GM12878 (cell line): ENCODE measurements around the gene AKAP13. TPM values are rescaled to one million over a fixed set of nuclear protein-coding genes. Genes with fewer than 3 reads are reported as not detected.

Experiments used
- ATAC-seq: fragments of 200-7000 bp; cut with Tn5 transposase; 3 replicates; pipeline ENCODE4 v1.9.1; 2020; ENCODE audit warnings: mild to moderate bottlenecking, moderate library complexity
- BruUV-seq: library from RNA; stranded (reverse); fragments of 400-500 nt; replicated peaks from 2 replicates; lab custom pipeline; 2021; lab: Mats Ljungman, UMichigan
- CTCF ChIA-PET: fragments of 300-600 bp; sonication (Branson Sonifier 250); formaldehyde crosslinking; extraction: SDS; loops from one replicate; lab custom pipeline; 2021; ENCODE audit warnings: inconsistent platforms; lab: Yijun Ruan, JAX
- POLR2A ChIA-PET: fragments of 350-600 bp; formaldehyde crosslinking; extraction: SDS; loops from one replicate; lab custom pipeline; 2021; ENCODE audit warnings: inconsistent platforms; lab: Charles Lee
- RAD21 ChIA-PET: fragments of 300-600 bp; sonication (Branson Sonifier 250); formaldehyde crosslinking; loops from one replicate; lab custom pipeline; 2023; ENCODE audit warnings: antibody characterized with exemption; ENCODE audit not compliant: unreplicated experiment; lab: Charles Lee
- SMC1A ChIA-PET: fragments of 300-600 bp; sonication (Branson Sonifier 250); formaldehyde crosslinking; loops from one replicate; lab custom pipeline; 2023; ENCODE audit not compliant: unreplicated experiment, uncharacterized antibody; lab: Charles Lee
- DNase-seq: peaks from one replicate; pipeline ENCODE4 v3.0.0-alpha.2; 2011; ENCODE audit warnings: low read depth, low spot score
- FAIRE-seq: peaks from 3 replicates; lab custom pipeline; 2011; peaks lifted over from hg19 to GRCh38; lab: Jason Lieb, UNC
- H2AFZ ChIP-seq: 2 replicates; pipeline ENCODE4 v1.6.0; 2011; ENCODE audit warnings: low read depth, low read length, control low read depth; ENCODE audit not compliant: control insufficient read depth
- H3K27ac ChIP-seq: 2 replicates; pipeline ENCODE4 v1.5.1; 2011; ENCODE audit warnings: control low read depth; ENCODE audit not compliant: control insufficient read depth, insufficient read depth
- H3K27me3 ChIP-seq, 2 experiments: replicated peaks in 1 of 2; 2 replicates each; pipeline versions ENCODE4 v1.6.0 to v1.6.1; 2011; ENCODE audit warnings: low read length in 1 of 2; ENCODE audit not compliant: control insufficient read depth in 2 of 2, insufficient read depth in 2 of 2
- H3K36me3 ChIP-seq, 2 experiments: 2 replicates each; pipeline ENCODE4 v1.5.1; 2011; ENCODE audit warnings: low read length in 1 of 2; ENCODE audit not compliant: control insufficient read depth in 2 of 2, insufficient read depth in 2 of 2
- H3K4me1 ChIP-seq: 2 replicates; pipeline ENCODE4 v1.6.1; 2011; ENCODE audit warnings: mild to moderate bottlenecking, low read length, moderate library complexity, mixed read lengths; ENCODE audit not compliant: control insufficient read depth, insufficient read depth
- H3K4me2 ChIP-seq: 2 replicates; pipeline ENCODE4 v1.6.0; 2011; ENCODE audit warnings: control low read depth; ENCODE audit not compliant: control insufficient read depth, insufficient read depth
- H3K4me3 ChIP-seq: fragments of 200-600 bp; sonication (generic); 2 replicates; pipeline ENCODE4 v1.5.1; 2016
- H3K79me2 ChIP-seq: 2 replicates; pipeline ENCODE4 v1.6.0; 2011; ENCODE audit warnings: low read length; ENCODE audit not compliant: control insufficient read depth, insufficient read depth
- H3K9ac ChIP-seq: 2 replicates; pipeline ENCODE4 v1.8.0; 2011; ENCODE audit warnings: low read length, control low read depth, mixed read lengths; ENCODE audit not compliant: control insufficient read depth, insufficient read depth
- H3K9me3 ChIP-seq: replicated peaks from 3 replicates; pipeline ENCODE4 v1.5.1; 2011; ENCODE audit warnings: mild to moderate bottlenecking, low read length; ENCODE audit not compliant: control insufficient read depth, insufficient read depth
- H4K20me1 ChIP-seq: 2 replicates; pipeline ENCODE4 v1.6.0; 2011; ENCODE audit not compliant: control insufficient read depth, insufficient read depth
- CUX1 ChIP-seq: IDR thresholded peaks from 2 replicates; pipeline ENCODE4 v1.6.1; 2012; ENCODE audit warnings: improper control_type of control experiment, low read depth, low read length; ENCODE audit not compliant: insufficient replicate concordance
- GABPA ChIP-seq: IDR thresholded peaks from 2 replicates; pipeline ENCODE4 v1.6.1; 2014; ENCODE audit warnings: antibody characterized with exemption, low read depth, mild to moderate bottlenecking, inconsistent platforms
- GATAD2B ChIP-seq: fragments of 450-650 bp; conservative IDR thresholded peaks from 2 replicates; pipeline ENCODE4 v1.6.1; 2017; ENCODE audit warnings: low read depth, mild to moderate bottlenecking, moderate library complexity
- HDGF ChIP-seq: fragments of 450-650 bp; IDR thresholded peaks from 2 replicates; pipeline ENCODE4 v1.6.1; 2016; ENCODE audit warnings: antibody characterized with exemption
- HSF1 ChIP-seq: fragments of 150-350 bp; IDR thresholded peaks from 2 replicates; pipeline ENCODE4 v1.6.1; 2014; ENCODE audit warnings: mild to moderate bottlenecking, low read depth, low read length
- LARP7 ChIP-seq: fragments of 450-650 bp; IDR thresholded peaks from 2 replicates; pipeline ENCODE4 v1.6.1; 2017; ENCODE audit warnings: mild to moderate bottlenecking
- MEF2B ChIP-seq: fragments of 450-650 bp; IDR thresholded peaks from 2 replicates; pipeline ENCODE4 v1.6.1; 2018; ENCODE audit warnings: mild to moderate bottlenecking, moderate library complexity; ENCODE audit not compliant: partially characterized antibody, poor library complexity, severe bottlenecking
- NR2C1 ChIP-seq: fragments of 450-650 bp; IDR thresholded peaks from 2 replicates; pipeline ENCODE4 v1.6.1; 2017; ENCODE audit warnings: antibody characterized with exemption, mild to moderate bottlenecking, moderate library complexity
- RELA ChIP-seq: fragments of 450-650 bp; IDR thresholded peaks from 2 replicates; pipeline ENCODE4 v1.8.0; 2014; ENCODE audit warnings: borderline replicate concordance; ENCODE audit not compliant: partially characterized antibody
- ZNF384 ChIP-seq: IDR thresholded peaks from 2 replicates; pipeline ENCODE4 v1.6.1; 2012; ENCODE audit warnings: low read depth, mild to moderate bottlenecking, low read length, improper control_type of control experiment, borderline replicate concordance
- WGBS: methylation state at CpG from one replicate; pipeline ENCODE4 v1.1.6; 2016; ENCODE audit warnings: low lambda C conversion rate; ENCODE audit not compliant: insufficient replicate concordance, insufficient coverage; ENCODE audit errors: missing lambda C conversion rate; 5-methylcytosine and 5-hydroxymethylcytosine counted together
- in situ Hi-C: fragments of 300-500 bp; cut with MboI; formaldehyde crosslinking; loops from 9 replicates; pipeline ENCODE4 v1.14.3; 2018; ENCODE audit warnings: mixed read lengths
- intact Hi-C: fragments of 100-400 bp; cut with micrococcal nuclease; formaldehyde crosslinking; loops from one replicate; pipeline ENCODE4 v1.14.2; 2022; ENCODE audit not compliant: unreplicated experiment
- polyA plus RNA-seq, 11 experiments: library from polyadenylated mRNA; depleted of rRNA in 4 of 11; unstranded in 6 of 11; stranded (reverse) in 5 of 11; fragments of >200 nt; fragmentation: Nextera tagmentation in 4 of 11; fragmentation: Illumina TruSeq in 1 of 11; extraction: Ambion mirVana in 4 of 11; extraction: Trizol in 1 of 11; gene quantifications; 1 replicate in 1 of 11; 2 replicates in 10 of 11; pipeline versions ENCODE4 v1.2.1 to v1.2.3, GENCODE V29; 2011 to 2016; ENCODE audit warnings: inconsistent platforms in 2 of 11, missing spikeins in 2 of 11, low read depth in 1 of 11
- total RNA-seq, 4 experiments: library from RNA; depleted of rRNA in 3 of 4; stranded (reverse); fragments of >200 nt in 3 of 4; fragmentation: Illumina TruSeq in 1 of 4; extraction: Trizol in 1 of 4; gene quantifications; 2 replicates each; pipeline versions ENCODE4 v1.2.1 to v1.2.3, GENCODE V29; 2013 to 2021
- TF ChIP-seq, protein P1 (sequence below): fragments of 450-650 bp; formaldehyde crosslinking; IDR thresholded peaks from 2 replicates; pipeline ENCODE4 v1.5.0; 2022; ENCODE audit warnings: mild to moderate bottlenecking, missing genetic modification characterization

The AKAP13 gene
- total and polyA plus RNA-seq, 10 of the 15 experiments (the other 5 are each of a cell fraction or from before 2014, with no cell fraction given): 14.4 to 74.9 (median 55.1) TPM

- Histone ChIP-seq H3K36me3 (no peaks in the 10 kb centered on the region), H3K27ac (no peak overlapping the region), H3K9ac (no peak overlapping the region), H3K27me3 (no peaks in the 10 kb centered on the region), H3K4me3 (no peak overlapping the region), H3K9me3 (no peaks in the 10 kb centered on the region), H2AFZ (no peak overlapping the region), H4K20me1 (no peaks in the 10 kb centered on the region; the same call in 1 of the 2 replicates), H3K4me1 (no peaks in the 10 kb centered on the region), H3K4me2 (no peak overlapping the region), H3K79me2 (no peaks in the 10 kb centered on the region)
- ChIA-PET RAD21 (no interaction called here), POLR2A (no interaction called here), SMC1A (interaction anchor here (1.1 kb wide), 1 partner anchor 49 kb away, joined by 3 read pairs; no protein-coding TSS in a partner anchor), CTCF (interaction anchor here (2.6 kb wide), 1 partner anchor 10 kb away, joined by 8 read pairs; no protein-coding TSS in a partner anchor)
- no peak for DNase-seq
- in situ Hi-C loops: no loop called here
- WGBS: 88% methylated on average over 1 of the region's 1 CpG
- no peak for FAIRE-seq
- BruUV-seq: no TSS peak
- intact Hi-C loops: no loop called here
- ATAC-seq: no peak
- TF ChIP-seq ZNF384 (no peak), HSF1 (no peak), GABPA (no peak), MEF2B (no peak), RELA (no peak), LARP7 (no peak), HDGF (no peak), GATAD2B (no peak), NR2C1 (no peak), CUX1 (no peak)
- TF ChIP-seq, protein P1, sequence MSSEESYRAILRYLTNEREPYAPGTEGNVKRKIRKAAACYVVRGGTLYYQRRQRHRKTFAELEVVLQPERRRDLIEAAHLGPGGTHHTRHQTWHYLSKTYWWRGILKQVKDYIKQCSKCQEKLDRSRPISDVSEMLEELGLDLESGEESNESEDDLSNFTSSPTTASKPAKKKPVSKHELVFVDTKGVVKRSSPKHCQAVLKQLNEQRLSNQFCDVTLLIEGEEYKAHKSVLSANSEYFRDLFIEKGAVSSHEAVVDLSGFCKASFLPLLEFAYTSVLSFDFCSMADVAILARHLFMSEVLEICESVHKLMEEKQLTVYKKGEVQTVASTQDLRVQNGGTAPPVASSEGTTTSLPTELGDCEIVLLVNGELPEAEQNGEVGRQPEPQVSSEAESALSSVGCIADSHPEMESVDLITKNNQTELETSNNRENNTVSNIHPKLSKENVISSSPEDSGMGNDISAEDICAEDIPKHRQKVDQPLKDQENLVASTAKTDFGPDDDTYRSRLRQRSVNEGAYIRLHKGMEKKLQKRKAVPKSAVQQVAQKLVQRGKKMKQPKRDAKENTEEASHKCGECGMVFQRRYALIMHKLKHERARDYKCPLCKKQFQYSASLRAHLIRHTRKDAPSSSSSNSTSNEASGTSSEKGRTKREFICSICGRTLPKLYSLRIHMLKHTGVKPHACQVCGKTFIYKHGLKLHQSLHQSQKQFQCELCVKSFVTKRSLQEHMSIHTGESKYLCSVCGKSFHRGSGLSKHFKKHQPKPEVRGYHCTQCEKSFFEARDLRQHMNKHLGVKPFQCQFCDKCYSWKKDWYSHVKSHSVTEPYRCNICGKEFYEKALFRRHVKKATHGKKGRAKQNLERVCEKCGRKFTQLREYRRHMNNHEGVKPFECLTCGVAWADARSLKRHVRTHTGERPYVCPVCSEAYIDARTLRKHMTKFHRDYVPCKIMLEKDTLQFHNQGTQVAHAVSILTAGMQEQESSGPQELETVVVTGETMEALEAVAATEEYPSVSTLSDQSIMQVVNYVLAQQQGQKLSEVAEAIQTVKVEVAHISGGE (CRISPR knock-in tag): no peak
Measured at GRCh38 chr15:85779249-85779648, 398.8 kb downstream of the AKAP13 start.
